ENCODE data around the gene FAM177A1. TPM values are rescaled to one million over a fixed set of nuclear protein-coding genes. Genes with fewer than 3 reads are reported as not detected.
A peak's percentile ranks its signal among the peaks of the same experiment; 100 is the strongest.

The FAM177A1 gene
- total and polyA plus RNA-seq, 2 of the 13 experiments (the other 11 are each of a cell fraction or from before 2014, with no cell fraction given) = 72.9 to 119 TPM

DNA sequence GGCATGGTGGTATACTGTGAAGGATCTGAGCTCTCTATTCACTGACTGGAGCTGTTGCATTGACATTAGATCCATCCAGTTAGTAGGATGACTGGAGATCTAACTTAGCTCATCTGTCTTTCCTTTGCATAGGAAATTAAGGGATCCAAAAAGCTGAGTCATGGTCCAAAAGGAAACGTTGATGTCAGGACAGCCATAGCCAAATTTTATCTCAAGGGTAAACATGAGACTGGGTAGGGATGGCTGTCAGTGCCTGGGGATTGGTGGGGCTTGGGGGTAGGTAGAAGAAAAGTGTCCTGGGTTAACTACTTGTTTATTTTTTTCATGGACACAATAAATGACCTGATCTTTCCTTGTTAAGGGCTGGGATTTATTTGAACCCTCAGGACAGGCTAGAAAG is 4.6 kb downstream of the FAM177A1 start (continued):
- TF ChIP-seq WIZ (CRISPR knock-in tag; IDR thresholded peaks at IDR 0.05) = no peak
- TF ChIP-seq, protein P1, sequence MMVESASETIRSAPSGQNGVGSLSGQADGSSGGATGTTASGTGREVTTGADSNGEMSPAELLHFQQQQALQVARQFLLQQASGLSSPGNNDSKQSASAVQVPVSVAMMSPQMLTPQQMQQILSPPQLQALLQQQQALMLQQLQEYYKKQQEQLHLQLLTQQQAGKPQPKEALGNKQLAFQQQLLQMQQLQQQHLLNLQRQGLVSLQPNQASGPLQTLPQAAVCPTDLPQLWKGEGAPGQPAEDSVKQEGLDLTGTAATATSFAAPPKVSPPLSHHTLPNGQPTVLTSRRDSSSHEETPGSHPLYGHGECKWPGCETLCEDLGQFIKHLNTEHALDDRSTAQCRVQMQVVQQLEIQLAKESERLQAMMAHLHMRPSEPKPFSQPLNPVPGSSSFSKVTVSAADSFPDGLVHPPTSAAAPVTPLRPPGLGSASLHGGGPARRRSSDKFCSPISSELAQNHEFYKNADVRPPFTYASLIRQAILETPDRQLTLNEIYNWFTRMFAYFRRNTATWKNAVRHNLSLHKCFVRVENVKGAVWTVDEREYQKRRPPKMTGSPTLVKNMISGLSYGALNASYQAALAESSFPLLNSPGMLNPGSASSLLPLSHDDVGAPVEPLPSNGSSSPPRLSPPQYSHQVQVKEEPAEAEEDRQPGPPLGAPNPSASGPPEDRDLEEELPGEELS (CRISPR knock-in tag; IDR thresholded peaks at IDR 0.05) = peak; percentile 52; the same call in 1 of the 2 replicates
- no peak for TF ChIP-seq ETV6 (CRISPR knock-in tag; conservative IDR thresholded peaks at IDR 0.05)
- no peak for TF ChIP-seq ZNF230 (CRISPR knock-in tag; IDR thresholded peaks at IDR 0.05)
- no peak for TF ChIP-seq MXD1 (CRISPR knock-in tag; IDR thresholded peaks at IDR 0.05)
- no peak for TF ChIP-seq BHLHE40 (IDR thresholded peaks at IDR 0.05; ENCODE audit: low read length)
- no peak for TF ChIP-seq MEF2D (CRISPR knock-in tag; IDR thresholded peaks at IDR 0.05)
- TF ChIP-seq, protein P2, sequence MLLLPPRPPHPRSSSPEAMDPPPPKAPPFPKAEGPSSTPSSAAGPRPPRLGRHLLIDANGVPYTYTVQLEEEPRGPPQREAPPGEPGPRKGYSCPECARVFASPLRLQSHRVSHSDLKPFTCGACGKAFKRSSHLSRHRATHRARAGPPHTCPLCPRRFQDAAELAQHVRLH (CRISPR knock-in tag; IDR thresholded peaks at IDR 0.05; ENCODE audit: borderline replicate concordance, low read depth) = no peak
- TF ChIP-seq ZNF160 (CRISPR knock-in tag; IDR thresholded peaks at IDR 0.05) = no peak
- no peak for TF ChIP-seq DNMT3B (CRISPR knock-in tag; conservative IDR thresholded peaks at IDR 0.05)
- TF ChIP-seq ZNF616 (CRISPR knock-in tag; IDR thresholded peaks at IDR 0.05; ENCODE audit: low read depth) = no peak
- no peak for TF ChIP-seq FOXP1 (IDR thresholded peaks at IDR 0.05)
- no peak; the same call in 1 of the 2 replicates for TF ChIP-seq FOXP1 (CRISPR knock-in tag; IDR thresholded peaks at IDR 0.05)
- peak; percentile 84 for TF ChIP-seq MAFG (CRISPR knock-in tag; IDR thresholded peaks at IDR 0.05)
- TF ChIP-seq, protein P3, sequence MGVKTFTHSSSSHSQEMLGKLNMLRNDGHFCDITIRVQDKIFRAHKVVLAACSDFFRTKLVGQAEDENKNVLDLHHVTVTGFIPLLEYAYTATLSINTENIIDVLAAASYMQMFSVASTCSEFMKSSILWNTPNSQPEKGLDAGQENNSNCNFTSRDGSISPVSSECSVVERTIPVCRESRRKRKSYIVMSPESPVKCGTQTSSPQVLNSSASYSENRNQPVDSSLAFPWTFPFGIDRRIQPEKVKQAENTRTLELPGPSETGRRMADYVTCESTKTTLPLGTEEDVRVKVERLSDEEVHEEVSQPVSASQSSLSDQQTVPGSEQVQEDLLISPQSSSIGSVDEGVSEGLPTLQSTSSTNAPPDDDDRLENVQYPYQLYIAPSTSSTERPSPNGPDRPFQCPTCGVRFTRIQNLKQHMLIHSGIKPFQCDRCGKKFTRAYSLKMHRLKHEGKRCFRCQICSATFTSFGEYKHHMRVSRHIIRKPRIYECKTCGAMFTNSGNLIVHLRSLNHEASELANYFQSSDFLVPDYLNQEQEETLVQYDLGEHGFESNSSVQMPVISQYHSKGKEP (CRISPR knock-in tag; IDR thresholded peaks at IDR 0.05) = no peak
- TF ChIP-seq, protein P4, sequence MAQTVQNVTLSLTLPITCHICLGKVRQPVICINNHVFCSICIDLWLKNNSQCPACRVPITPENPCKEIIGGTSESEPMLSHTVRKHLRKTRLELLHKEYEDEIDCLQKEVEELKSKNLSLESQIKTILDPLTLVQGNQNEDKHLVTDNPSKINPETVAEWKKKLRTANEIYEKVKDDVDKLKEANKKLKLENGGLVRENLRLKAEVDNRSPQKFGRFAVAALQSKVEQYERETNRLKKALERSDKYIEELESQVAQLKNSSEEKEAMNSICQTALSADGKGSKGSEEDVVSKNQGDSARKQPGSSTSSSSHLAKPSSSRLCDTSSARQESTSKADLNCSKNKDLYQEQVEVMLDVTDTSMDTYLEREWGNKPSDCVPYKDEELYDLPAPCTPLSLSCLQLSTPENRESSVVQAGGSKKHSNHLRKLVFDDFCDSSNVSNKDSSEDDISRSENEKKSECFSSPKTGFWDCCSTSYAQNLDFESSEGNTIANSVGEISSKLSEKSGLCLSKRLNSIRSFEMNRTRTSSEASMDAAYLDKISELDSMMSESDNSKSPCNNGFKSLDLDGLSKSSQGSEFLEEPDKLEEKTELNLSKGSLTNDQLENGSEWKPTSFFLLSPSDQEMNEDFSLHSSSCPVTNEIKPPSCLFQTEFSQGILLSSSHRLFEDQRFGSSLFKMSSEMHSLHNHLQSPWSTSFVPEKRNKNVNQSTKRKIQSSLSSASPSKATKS (CRISPR knock-in tag; IDR thresholded peaks at IDR 0.05) = no peak
- TF ChIP-seq MIER3 (CRISPR knock-in tag; IDR thresholded peaks at IDR 0.05; ENCODE audit: borderline replicate concordance) = peak; percentile 44; the same call in 1 of the 2 replicates
- TF ChIP-seq, protein P5, sequence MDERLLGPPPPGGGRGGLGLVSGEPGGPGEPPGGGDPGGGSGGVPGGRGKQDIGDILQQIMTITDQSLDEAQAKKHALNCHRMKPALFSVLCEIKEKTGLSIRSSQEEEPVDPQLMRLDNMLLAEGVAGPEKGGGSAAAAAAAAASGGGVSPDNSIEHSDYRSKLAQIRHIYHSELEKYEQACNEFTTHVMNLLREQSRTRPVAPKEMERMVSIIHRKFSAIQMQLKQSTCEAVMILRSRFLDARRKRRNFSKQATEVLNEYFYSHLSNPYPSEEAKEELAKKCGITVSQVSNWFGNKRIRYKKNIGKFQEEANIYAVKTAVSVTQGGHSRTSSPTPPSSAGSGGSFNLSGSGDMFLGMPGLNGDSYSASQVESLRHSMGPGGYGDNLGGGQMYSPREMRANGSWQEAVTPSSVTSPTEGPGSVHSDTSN (CRISPR knock-in tag; IDR thresholded peaks at IDR 0.05) = no peak
- no peak for TF ChIP-seq ZNF432 (CRISPR knock-in tag; IDR thresholded peaks at IDR 0.05; ENCODE audit: borderline replicate concordance)
- TF ChIP-seq GPN1 (CRISPR knock-in tag; IDR thresholded peaks at IDR 0.05; ENCODE audit: borderline replicate concordance) = no peak
- TF ChIP-seq IRF9 (CRISPR knock-in tag; IDR thresholded peaks at IDR 0.05; ENCODE audit: borderline replicate concordance) = no peak
- TF ChIP-seq ZNF274 (CRISPR knock-in tag; IDR thresholded peaks at IDR 0.05) = no peak
- TF ChIP-seq MTF2 (CRISPR knock-in tag; IDR thresholded peaks at IDR 0.05; ENCODE audit: borderline replicate concordance) = no peak
- TF ChIP-seq TEAD2 (CRISPR knock-in tag; IDR thresholded peaks at IDR 0.05) = no peak
